ENCODE results near the gene SLC25A12.

DNA sequence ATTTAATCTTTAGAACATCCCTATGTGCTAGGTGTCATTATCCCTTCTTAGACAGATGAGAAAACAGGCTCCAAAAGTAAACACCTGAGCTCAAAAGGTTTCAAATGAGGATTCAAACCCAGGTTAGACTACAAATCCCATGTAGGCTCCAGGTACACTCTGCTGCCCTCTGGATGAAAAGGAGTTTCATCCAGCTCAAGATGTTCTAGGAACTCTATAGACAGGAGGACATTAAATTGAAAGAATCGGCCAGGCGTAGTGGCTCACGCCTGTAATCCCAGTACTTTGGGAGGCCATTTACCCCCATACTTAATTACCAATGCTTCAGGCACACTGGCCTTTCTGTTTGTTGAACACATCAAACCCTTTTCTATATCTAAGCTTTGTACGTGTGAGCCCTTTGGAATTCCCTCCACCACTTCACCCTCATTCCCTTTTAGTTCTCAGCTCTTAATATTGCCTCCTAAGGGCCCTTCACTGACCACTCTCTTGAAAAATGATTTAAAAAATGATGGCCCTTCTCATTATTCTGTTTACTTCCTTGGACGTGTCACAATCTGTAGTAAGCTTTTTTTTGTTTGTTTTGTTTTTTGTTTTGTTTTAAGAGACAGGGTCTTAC is 10.7 kb downstream of the SLC25A12 start:
- TF ChIP-seq, protein P1, sequence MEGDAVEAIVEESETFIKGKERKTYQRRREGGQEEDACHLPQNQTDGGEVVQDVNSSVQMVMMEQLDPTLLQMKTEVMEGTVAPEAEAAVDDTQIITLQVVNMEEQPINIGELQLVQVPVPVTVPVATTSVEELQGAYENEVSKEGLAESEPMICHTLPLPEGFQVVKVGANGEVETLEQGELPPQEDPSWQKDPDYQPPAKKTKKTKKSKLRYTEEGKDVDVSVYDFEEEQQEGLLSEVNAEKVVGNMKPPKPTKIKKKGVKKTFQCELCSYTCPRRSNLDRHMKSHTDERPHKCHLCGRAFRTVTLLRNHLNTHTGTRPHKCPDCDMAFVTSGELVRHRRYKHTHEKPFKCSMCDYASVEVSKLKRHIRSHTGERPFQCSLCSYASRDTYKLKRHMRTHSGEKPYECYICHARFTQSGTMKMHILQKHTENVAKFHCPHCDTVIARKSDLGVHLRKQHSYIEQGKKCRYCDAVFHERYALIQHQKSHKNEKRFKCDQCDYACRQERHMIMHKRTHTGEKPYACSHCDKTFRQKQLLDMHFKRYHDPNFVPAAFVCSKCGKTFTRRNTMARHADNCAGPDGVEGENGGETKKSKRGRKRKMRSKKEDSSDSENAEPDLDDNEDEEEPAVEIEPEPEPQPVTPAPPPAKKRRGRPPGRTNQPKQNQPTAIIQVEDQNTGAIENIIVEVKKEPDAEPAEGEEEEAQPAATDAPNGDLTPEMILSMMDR (IDR thresholded peaks at IDR 0.05; ENCODE audit: borderline replicate concordance, extremely low read depth, low read length, poor library complexity, severe bottlenecking) = no peak
- no peak for TF ChIP-seq EZH2 (IDR thresholded peaks at IDR 0.05; ENCODE audit: borderline replicate concordance, low read depth, low read length, severe bottlenecking)

Measured in DND-41 (cell line).